Measurements from ENCODE around the gene TTC29.

GRCh38 chr4:146890301-146890700 lies 55.4 kb downstream of the TTC29 start:
- no peak for TF ChIP-seq EZH2 (IDR thresholded peaks at IDR 0.05; ENCODE audit: borderline replicate concordance, insufficient read depth, low read depth, low read length, poor library complexity, severe bottlenecking)
- TF ChIP-seq CTCF (IDR thresholded peaks at IDR 0.05): no peak
